Activated T-cell treated with anti-CD3 and anti-CD28 coated beads for 24 hours (primary cell): Measurements from ENCODE around the gene ACO1.

Source experiments
- DNase-seq: peaks from one replicate; pipeline ENCODE4 v3.0.0-alpha.2; 2020; ENCODE audit warnings: low read depth

Gene ACO1

DNA sequence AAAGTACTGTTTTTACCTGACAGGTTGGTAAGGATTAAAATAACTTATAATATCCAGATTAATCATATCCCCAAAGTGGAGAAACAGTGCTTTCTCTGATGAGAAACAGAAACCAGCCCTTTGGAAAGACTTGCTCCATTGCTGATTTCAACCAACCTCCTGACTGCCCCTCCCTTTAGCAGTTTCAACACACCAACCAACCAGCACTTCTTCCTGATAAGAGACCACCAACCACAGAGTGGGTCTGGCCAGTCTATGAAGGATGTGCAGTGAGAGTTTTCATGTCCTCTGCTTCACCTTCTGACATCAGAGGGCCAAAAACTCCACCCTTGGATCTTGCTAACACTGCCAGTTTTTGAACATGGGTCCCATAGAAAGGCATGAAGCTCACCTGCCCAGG lies 113.5 kb downstream of the ACO1 start:
- DNase-seq: no peak

- DNase-seq: no peak
Observed at GRCh38 chr9:32500768-32501167, 116.3 kb downstream of the ACO1 start.

GRCh38 chr9:32501868-32502267 lies 117.4 kb downstream of the ACO1 start:
- no peak for DNase-seq

DNA sequence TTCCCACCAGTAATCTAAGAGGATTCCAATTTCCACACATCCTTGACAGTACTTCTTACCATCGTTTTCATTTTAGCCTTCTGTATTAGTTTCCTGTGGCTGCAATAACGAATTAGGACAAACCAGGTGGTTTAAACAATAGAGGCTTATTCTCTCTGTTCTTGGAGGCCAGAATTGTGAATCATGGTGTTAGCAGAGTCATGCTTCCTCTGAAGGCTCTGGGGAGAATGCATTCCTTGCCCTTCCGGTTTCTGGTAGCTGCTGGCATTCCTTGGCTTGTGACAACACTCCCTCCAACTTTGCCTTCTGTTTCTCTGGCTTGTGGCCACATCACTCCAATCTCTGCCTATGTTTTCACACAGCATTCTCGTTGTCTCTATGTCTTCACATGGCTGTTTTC lies 118.0 kb downstream of the ACO1 start:
- DNase-seq: no peak

- DNase-seq: no peak
Observed at GRCh38 chr9:32503008-32503407, 118.6 kb downstream of the ACO1 start.
